ENCODE measurements around the gene RAB38.

DNA sequence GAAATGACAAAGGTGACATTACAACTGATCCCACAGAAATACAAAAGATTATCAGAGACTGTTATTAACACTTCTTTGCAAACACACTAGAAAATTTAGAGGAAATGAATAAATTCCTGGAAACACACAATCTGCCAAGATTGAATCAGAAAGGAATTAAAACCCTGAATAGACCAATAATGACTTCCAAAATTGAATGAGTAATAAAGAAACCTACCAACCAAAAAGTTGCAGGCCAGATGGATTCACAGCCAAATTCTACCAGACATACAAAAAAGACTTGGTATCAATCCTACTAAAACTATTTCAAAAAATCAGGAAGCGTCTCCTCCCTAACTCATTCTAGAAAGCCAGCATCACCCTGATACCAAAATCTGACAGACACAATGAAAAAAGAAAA is 17.2 kb downstream of the RAB38 start:
- no peak for TF ChIP-seq CTCF (IDR thresholded peaks at IDR 0.05)
- TF ChIP-seq POLR2A (IDR thresholded peaks at IDR 0.05), result no peak

Measured in breast epithelium (tissue), 3 donors.